Fibroblast of peridontal ligament (primary cell): ENCODE data around the gene GPC2.
"Not testable (repeated sequence)": the region's sequence is repeated elsewhere in the genome, so short reads cannot be mapped to it uniquely, and the experiment has no call there.

Experiments
- DNase-seq: peaks from one replicate; pipeline ENCODE4 v3.0.0-alpha.2; 2010; ENCODE audit errors: extremely low read depth

GPC2 gene

DNA sequence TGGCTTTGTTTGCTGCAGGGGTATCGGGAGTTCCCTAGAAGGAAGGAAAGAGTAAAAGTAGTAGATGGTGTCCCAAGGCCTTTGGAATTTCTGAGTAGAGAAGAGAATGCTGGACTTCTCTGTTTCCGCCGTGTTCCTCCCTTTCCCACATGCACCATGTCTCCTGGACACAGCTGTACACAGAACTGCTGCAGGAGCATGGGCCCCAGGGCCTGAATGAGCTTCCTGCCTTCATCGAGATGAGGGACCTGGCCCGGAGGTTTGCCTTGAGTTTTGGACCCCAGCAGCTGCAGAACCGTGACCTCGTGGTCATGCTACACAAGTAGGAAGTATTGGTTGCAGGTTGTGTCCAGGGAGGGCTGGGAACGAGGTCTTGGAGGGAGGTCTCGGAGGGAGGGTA is 27.3 kb upstream of the GPC2 start:
- DNase-seq, result no peak

- no peak for DNase-seq
Observed at GRCh38 chr7:100200693-100201092, 23.5 kb upstream of the GPC2 start.

DNA sequence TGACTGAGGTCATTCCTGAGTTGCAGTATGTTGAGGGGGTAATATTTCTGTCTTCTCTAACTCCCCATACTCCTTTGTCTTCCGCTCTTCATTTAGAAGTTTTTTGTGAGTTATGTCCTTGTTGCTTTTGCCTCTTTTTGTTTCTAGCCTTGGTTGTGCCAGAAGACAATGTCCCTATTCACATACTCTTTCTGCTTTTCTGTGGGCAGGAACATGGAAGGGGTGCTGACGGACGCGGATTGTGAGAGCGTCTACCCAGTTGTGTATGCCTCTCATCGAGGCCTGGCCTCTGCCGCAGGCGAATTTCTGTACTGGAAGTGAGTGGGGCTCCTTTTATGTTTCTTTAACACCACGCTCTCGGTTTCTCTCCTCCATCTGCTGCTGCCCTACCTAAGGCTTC is 21.1 kb upstream of the GPC2 start:
- DNase-seq, result no peak

GRCh38 chr7:100195901-100196322 is 18.7 kb upstream of the GPC2 start:
- DNase-seq, result not testable (repeated sequence)

GRCh38 chr7:100195222-100195621 is 18.0 kb upstream of the GPC2 start:
- DNase-seq, result no peak

GRCh38 chr7:100192969-100193368 is 15.8 kb upstream of the GPC2 start:
- no peak for DNase-seq

DNA sequence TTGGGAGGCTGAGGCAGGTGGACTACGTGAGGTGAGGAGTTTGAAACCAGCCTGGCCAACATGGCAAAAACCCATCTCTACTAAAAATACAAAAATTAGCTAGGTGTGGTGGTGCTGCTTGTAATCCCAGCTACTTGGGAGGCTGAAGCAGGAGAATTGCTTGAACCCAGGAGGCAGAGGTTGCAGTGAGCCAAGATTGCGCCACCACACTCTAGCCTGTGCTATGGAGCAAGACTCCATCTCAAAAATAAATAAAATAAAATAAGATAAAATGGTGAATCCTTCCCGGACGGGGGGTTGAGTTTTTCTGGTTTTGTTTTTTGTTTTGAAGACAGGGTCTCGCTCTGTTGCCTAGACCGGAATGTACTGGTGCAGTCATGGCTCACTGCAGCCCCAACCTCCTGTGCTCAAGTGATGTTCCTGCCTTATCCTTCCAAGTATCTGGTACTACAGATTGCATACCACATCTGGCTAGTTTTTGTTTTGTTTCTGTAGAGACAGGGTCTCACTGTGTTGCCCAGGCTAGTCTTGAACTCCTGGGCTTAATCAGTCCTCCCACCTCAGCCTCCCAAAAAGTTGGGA is 15.2 kb upstream of the GPC2 start:
- DNase-seq, result not testable (repeated sequence)

GRCh38 chr7:100191775-100192174 is 14.6 kb upstream of the GPC2 start:
- DNase-seq, result peak; percentile 47

DNA sequence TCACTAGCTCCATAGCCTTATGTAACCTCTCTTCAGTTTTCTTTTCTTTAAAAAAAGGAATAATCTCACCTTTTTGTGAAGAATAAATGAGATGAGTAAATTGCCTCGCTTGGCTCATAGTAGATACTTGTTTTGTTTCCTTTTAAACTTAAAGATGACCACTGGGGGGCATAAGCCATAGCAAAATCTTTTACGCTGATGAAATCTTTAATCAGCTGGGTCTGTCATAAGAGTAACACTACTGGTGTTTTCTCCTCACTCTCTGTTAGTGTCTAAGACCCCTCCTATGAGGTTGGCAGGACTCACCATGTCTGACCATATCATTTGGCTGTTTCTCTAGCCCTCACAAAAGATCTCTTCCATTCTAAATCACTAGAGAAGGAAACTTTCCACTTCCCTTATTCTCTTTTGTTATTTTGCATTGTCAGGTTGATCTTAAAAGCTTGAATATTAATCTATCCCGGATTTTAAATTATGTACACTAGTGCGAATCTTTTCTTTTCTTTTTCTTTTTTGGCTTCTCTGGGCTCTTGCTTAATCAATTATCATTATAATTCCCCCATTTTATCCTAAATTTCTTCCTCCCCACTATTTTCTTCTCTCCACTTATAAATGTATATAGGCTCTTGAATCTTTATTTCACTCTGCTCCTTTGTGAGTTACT is 13.0 kb upstream of the GPC2 start:
- DNase-seq, result peak; percentile 73

- DNase-seq, result no peak
Observed at GRCh38 chr7:100189061-100189460, 11.9 kb upstream of the GPC2 start.

- DNase-seq, result no peak
Observed at GRCh38 chr7:100185726-100186125, 8.5 kb upstream of the GPC2 start.

- not testable (repeated sequence) for DNase-seq
Observed at GRCh38 chr7:100183090-100183489, 5.9 kb upstream of the GPC2 start.

DNA sequence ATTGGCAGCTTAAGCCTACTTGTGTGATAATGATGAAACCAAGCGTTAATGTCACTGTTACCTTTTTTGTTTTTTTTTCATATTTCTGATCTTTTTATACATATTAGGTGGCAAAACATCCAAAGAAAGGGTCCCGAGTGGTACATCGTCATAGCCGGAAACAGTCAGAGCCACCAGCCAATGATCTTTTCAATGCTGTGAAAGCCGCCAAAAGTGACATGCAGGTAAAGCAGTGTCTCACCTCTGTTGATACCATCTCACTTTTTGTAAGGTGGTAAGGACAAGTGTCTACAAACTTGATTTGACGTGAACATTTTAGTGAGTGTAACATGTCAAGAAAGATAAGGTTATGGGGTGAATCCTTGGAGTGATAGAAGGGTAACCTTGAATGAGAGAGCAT is 5.4 kb upstream of the GPC2 start:
- not testable (repeated sequence) for DNase-seq

- DNase-seq, result not testable (repeated sequence)
Observed at GRCh38 chr7:100180084-100180483, 2.9 kb upstream of the GPC2 start.

DNA sequence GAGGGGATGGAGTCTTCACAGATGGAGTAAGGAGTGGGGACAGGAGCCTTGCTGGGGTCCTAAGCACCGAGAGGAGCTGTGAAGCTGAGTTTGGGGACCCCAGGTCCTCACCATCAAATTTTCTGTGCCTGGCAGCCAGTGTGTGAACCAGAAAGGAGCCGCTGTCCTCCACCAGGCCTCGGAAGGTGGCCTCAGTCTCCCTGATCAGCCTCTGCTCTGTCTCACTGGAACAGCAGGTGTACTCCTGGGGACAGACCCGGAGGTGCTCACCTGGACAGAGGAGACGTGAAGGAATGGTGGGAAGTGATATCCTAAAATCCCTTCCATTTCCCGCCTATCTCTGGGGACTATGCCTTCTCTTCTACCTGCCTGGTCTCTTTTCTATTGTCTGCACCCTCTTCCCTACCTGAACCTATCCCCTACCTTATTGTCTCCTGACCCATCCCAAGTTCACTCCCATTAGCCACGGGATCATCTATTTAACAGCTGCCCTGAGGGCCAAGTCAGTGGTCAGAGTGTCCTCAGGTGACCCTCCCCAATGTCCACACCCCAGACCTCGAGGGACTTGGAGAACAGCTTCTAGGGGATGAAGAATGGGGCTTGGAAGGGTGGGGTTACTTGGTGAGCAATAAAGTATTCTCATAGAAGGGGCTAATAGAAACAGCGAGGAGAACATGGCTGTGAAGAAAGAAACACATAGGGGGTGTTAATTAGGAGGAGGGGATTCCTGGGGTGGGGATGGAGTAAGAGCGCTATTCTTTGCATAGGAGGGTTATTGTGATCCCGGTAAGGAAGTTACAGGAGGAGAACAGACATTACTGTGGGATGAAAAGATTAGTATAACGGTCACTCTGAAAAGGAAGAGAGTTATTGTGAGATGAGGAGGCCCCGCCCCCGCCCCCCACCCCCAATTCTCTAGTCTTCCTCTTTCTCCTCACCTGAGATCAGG is 811 bp downstream of the GPC2 start:
- DNase-seq, result no peak

DNA sequence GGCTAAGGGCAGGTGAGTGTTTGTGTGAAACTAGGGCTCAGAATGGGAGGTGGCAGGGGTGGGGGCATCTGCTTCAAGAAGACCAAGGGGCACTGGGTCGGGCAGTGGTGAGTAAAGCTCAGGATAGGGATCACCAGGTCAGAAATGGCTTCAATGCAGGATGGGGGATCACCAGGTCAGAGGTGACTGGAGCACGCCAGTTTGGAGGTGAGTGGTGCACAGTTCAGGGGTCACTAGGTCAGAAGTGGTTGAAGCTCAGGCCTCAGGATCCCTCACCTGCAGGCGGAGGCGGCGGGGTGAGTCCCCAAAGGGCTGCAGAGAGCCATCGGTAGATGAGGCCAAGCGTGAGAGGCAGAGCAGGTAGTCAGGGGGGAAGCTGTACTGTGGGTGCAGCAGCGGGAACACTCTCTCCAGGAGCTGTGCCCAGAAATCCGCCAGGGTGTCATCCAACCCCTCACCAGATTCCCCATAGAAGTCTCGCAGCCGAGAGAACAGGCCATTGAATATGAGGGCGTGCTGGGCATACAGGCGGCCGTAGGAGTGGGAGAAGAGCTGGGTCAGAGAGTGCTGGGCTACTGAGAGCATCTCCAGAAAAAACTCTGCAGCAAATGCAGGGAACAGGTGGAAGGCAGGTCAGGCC is 1.8 kb downstream of the GPC2 start:
- no peak for DNase-seq

GRCh38 chr7:100174582-100174981 is 2.6 kb downstream of the GPC2 start:
- DNase-seq, result no peak

- no peak for DNase-seq
Observed at GRCh38 chr7:100173806-100174495, 3.2 kb downstream of the GPC2 start.

GRCh38 chr7:100171840-100172239 is 5.3 kb downstream of the GPC2 start:
- no peak for DNase-seq

DNA sequence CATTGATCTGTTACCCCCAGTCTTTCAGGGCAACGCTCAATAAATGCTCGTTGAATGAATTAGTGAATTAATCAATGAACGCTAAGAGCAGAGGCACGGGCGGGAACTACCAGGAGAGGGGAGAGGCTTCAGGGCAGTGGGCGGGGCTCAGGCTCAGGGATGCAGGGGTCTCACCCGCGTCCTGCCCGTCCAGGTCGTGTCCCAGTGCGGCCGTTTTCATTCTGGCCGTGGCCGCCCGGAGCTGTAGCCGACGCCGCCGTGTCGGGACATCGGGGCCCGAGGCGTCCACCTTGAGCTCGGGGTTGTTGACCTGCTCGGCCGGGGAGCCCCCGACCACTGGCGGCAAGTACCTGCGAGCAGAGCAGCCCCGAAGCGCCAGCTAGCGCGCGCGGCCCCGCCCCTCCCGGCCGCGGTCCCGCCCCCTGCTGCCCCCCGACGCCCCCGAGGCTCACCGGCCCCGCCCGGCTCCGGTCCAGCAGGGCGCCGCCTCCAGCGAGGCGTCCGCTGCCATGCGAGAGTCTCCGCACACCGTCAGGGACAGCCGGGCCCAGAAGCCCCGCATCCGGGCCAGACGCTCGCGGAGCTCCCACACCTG is 6.0 kb downstream of the GPC2 start:
- DNase-seq, result no peak
